HEK293 (cell line): ENCODE data around the gene CRIP1.

Source experiments
- CTCF ChIA-PET: fragments of 350-600 bp; formaldehyde crosslinking; extraction: SDS; loops from one replicate; lab custom pipeline; 2021; ENCODE audit warnings: antibody characterized with exemption; lab: Yijun Ruan, JAX
- POLR2A ChIA-PET: fragments of 300-600 bp; formaldehyde crosslinking; extraction: SDS; loops from one replicate; lab custom pipeline; 2020; ENCODE audit warnings: antibody characterized with exemption, inconsistent platforms; lab: Yijun Ruan, JAX
- H3K27ac ChIP-seq: fragments of 200-500 bp; sonication (Bioruptor generic); 2 replicates; pipeline ENCODE4 v1.5.1; 2014; ENCODE audit warnings: low read depth, low read length, control low read depth, inconsistent platforms; ENCODE audit errors: extremely low read depth
- H3K36me3 ChIP-seq, 2 experiments: fragments of 200-500 bp in 1 of 2; sonication (Bioruptor generic) in 1 of 2; 1 replicate in 1 of 2; 2 replicates in 1 of 2; pipeline ENCODE4 v1.5.1; 2014 to 2017; ENCODE audit warnings: inconsistent platforms in 2 of 2, low read length in 2 of 2; ENCODE audit not compliant: control insufficient read depth in 2 of 2, insufficient read depth in 1 of 2
- H3K4me1 ChIP-seq: fragments of 200-500 bp; sonication (Bioruptor generic); 2 replicates; pipeline ENCODE4 v1.5.1; 2014; ENCODE audit warnings: mild to moderate bottlenecking, low read length, inconsistent platforms; ENCODE audit not compliant: control insufficient read depth, insufficient read depth
- H3K4me3 ChIP-seq: 2 replicates; pipeline ENCODE4 v1.5.1; 2011; ENCODE audit warnings: low read depth, mild to moderate bottlenecking, control low read depth, low read length, moderate library complexity
- H3K9me3 ChIP-seq: fragments of 200-500 bp; sonication (Bioruptor generic); 2 replicates; pipeline ENCODE4 v1.5.1; 2014; ENCODE audit warnings: low read depth, low read length, inconsistent platforms; ENCODE audit not compliant: control insufficient read depth, insufficient read depth
- BCL11A ChIP-seq: fragments of 450-650 bp; formaldehyde crosslinking; IDR thresholded peaks from 2 replicates; pipeline ENCODE4 v1.5.1; 2016; ENCODE audit warnings: low read depth, missing biosample characterization, missing genetic modification characterization
- EGR2 ChIP-seq: fragments of 450-650 bp; formaldehyde crosslinking; IDR thresholded peaks from 2 replicates; pipeline ENCODE4 v1.5.1; 2016; ENCODE audit warnings: low read depth, missing biosample characterization, missing genetic modification characterization
- KLF9 ChIP-seq: fragments of 450-650 bp; formaldehyde crosslinking; IDR thresholded peaks from 2 replicates; pipeline ENCODE4 v1.5.1; 2016; ENCODE audit warnings: missing biosample characterization, missing genetic modification characterization, low read depth
- PRDM2 ChIP-seq: fragments of 450-650 bp; formaldehyde crosslinking; IDR thresholded peaks from 2 replicates; pipeline ENCODE4 v1.5.1; 2016; ENCODE audit warnings: missing biosample characterization, missing genetic modification characterization, borderline replicate concordance
- SP7 ChIP-seq: fragments of 450-650 bp; formaldehyde crosslinking; IDR thresholded peaks from 2 replicates; pipeline ENCODE4 v1.5.1; 2016; ENCODE audit warnings: missing biosample characterization, missing genetic modification characterization
- ZBTB48 ChIP-seq: fragments of 450-650 bp; formaldehyde crosslinking; IDR thresholded peaks from 2 replicates; pipeline ENCODE4 v1.5.1; 2016; ENCODE audit warnings: missing biosample characterization, missing genetic modification characterization
- ZBTB8A ChIP-seq: fragments of 450-650 bp; formaldehyde crosslinking; IDR thresholded peaks from 2 replicates; pipeline ENCODE4 v1.5.1; 2016; ENCODE audit warnings: missing biosample characterization, missing genetic modification characterization
- ZFHX2 ChIP-seq: fragments of 450-650 bp; formaldehyde crosslinking; conservative IDR thresholded peaks from 2 replicates; pipeline ENCODE4 v1.5.1; 2016; ENCODE audit warnings: missing biosample characterization, missing genetic modification characterization
- ZFP41 ChIP-seq: fragments of 450-650 bp; formaldehyde crosslinking; IDR thresholded peaks from 2 replicates; pipeline ENCODE4 v1.5.1; 2016; ENCODE audit warnings: missing biosample characterization, missing genetic modification characterization, borderline replicate concordance
- ZNF157 ChIP-seq: fragments of 450-650 bp; formaldehyde crosslinking; IDR thresholded peaks from 2 replicates; pipeline ENCODE4 v1.5.1; 2016; ENCODE audit warnings: missing biosample characterization, missing genetic modification characterization
- ZNF221 ChIP-seq: fragments of 450-650 bp; formaldehyde crosslinking; IDR thresholded peaks from 2 replicates; pipeline ENCODE4 v1.5.1; 2017; ENCODE audit warnings: missing biosample characterization, missing genetic modification characterization, borderline replicate concordance
- ZNF350 ChIP-seq: fragments of 450-650 bp; formaldehyde crosslinking; IDR thresholded peaks from 2 replicates; pipeline ENCODE4 v1.5.0; 2017; ENCODE audit warnings: missing biosample characterization, mild to moderate bottlenecking, missing genetic modification characterization
- ZNF518A ChIP-seq: fragments of 450-650 bp; formaldehyde crosslinking; conservative IDR thresholded peaks from 2 replicates; pipeline ENCODE4 v1.5.1; 2016; ENCODE audit warnings: low read depth, missing biosample characterization, missing genetic modification characterization
- ZNF707 ChIP-seq: fragments of 450-650 bp; formaldehyde crosslinking; IDR thresholded peaks from 2 replicates; pipeline ENCODE4 v1.5.1; 2016; ENCODE audit warnings: missing biosample characterization, missing genetic modification characterization
- TF ChIP-seq, protein P1 (sequence below): fragments of 450-650 bp; formaldehyde crosslinking; IDR thresholded peaks from 2 replicates; pipeline ENCODE4 v1.5.1; 2016; ENCODE audit warnings: missing biosample characterization, missing genetic modification characterization
- TF ChIP-seq, protein P2 (sequence below): fragments of 450-650 bp; formaldehyde crosslinking; IDR thresholded peaks from 2 replicates; pipeline ENCODE4 v1.5.1; 2017; ENCODE audit warnings: missing biosample characterization, missing genetic modification characterization

The CRIP1 gene

GRCh38 chr14:105502446-105503295, 16.0 kb downstream of the CRIP1 start:
- Histone ChIP-seq H3K27ac (no peak overlapping the region), H3K36me3 (peaks cover 0 to 5% of the 10 kb centered on the region in 2 experiments; a peak in 1 of 3 replicates), H3K4me3 (no peak overlapping the region), H3K4me1 (no peaks in the 10 kb centered on the region), H3K9me3 (no peaks in the 10 kb centered on the region)
- TF ChIP-seq ZFP41 (tag by site-specific recombination), result no peak
- no peak for TF ChIP-seq ZNF518A (tag by site-specific recombination)
- peak; percentile 81 for TF ChIP-seq ZFHX2 (tag by site-specific recombination)
- peak; percentile 65 for TF ChIP-seq EGR2 (tag by site-specific recombination)
- 0 out of 2 replicates have a peak, but pooled peaks have one; percentile 11 for TF ChIP-seq ZBTB8A (tag by site-specific recombination)
- TF ChIP-seq, protein P1, sequence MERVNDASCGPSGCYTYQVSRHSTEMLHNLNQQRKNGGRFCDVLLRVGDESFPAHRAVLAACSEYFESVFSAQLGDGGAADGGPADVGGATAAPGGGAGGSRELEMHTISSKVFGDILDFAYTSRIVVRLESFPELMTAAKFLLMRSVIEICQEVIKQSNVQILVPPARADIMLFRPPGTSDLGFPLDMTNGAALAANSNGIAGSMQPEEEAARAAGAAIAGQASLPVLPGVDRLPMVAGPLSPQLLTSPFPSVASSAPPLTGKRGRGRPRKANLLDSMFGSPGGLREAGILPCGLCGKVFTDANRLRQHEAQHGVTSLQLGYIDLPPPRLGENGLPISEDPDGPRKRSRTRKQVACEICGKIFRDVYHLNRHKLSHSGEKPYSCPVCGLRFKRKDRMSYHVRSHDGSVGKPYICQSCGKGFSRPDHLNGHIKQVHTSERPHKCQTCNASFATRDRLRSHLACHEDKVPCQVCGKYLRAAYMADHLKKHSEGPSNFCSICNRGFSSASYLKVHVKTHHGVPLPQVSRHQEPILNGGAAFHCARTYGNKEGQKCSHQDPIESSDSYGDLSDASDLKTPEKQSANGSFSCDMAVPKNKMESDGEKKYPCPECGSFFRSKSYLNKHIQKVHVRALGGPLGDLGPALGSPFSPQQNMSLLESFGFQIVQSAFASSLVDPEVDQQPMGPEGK (tag by site-specific recombination), result no peak
- no peak for TF ChIP-seq PRDM2 (tag by site-specific recombination)
- ChIA-PET CTCF (interaction anchor here (1.3 kb wide), 1 partner anchor 22 kb away, joined by 4 read pairs; no protein-coding TSS in a partner anchor), POLR2A (no interaction called here)

DNA sequence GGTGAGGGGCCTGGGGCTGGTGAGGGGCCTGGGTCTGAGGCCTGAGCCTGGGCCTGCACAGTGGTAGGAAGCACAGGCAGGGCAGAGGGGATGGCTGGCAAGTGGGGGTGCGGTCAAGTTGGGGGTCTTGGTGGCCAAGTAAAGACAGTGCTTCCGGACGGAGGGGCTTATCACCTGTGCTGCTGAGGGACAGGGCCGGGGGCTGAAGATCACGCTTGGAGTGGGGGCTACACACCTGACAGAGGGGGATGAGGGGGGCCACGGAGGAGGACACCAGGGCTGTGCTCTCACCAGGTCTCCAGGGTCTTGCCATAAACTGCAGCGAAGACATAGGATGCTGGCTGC, 16.6 kb downstream of the CRIP1 start:
- Histone ChIP-seq H3K27ac (no peak overlapping the region), H3K36me3 (no peaks in the 10 kb centered on the region), H3K9me3 (no peaks in the 10 kb centered on the region), H3K4me3 (no peak overlapping the region), H3K4me1 (no peaks in the 10 kb centered on the region)
- ChIA-PET POLR2A (no interaction called here), CTCF (no interaction called here)
- TF ChIP-seq SP7 (tag by site-specific recombination), result no peak
- no peak for TF ChIP-seq KLF9 (tag by site-specific recombination)
- no peak for TF ChIP-seq ZNF157
- TF ChIP-seq, protein P2, sequence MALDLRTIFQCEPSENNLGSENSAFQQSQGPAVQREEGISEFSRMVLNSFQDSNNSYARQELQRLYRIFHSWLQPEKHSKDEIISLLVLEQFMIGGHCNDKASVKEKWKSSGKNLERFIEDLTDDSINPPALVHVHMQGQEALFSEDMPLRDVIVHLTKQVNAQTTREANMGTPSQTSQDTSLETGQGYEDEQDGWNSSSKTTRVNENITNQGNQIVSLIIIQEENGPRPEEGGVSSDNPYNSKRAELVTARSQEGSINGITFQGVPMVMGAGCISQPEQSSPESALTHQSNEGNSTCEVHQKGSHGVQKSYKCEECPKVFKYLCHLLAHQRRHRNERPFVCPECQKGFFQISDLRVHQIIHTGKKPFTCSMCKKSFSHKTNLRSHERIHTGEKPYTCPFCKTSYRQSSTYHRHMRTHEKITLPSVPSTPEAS, result no peak
- no peak for TF ChIP-seq BCL11A
- TF ChIP-seq ZNF707 (tag by site-specific recombination), result no peak
- TF ChIP-seq ZBTB48 (tag by site-specific recombination), result no peak
- no peak for TF ChIP-seq ZNF221
- no peak for TF ChIP-seq ZNF350 (tag by site-specific recombination)
- TF ChIP-seq, all 188 proteins: peak for 0
